Activated naive CD8-positive, alpha-beta T cell treated with anti-CD3 and anti-CD28 coated beads, Interleukin-2, amount 10 ng/mL, durations not matched to agents 7 days and 5 days (primary cell): ENCODE measurements around the gene PTPRS. TPM values are rescaled to one million over a fixed set of nuclear protein-coding genes. Genes with fewer than 3 reads are reported as not detected.

ENCODE experiments used
- ATAC-seq: fragments of 150-1000 bp; cut with Tn5 transposase; one replicate; pipeline ENCODE4 v1.10.0; 2021; ENCODE audit warnings: low read depth, moderate library complexity
- POLR2A ChIA-PET: fragments of 350-600 bp; sonication (Branson Sonifier 250); formaldehyde crosslinking; loops from one replicate; lab custom pipeline; 2021; ENCODE audit warnings: antibody characterized with exemption; lab: Charles Lee
- DNase-seq: peaks from one replicate; pipeline ENCODE4 v3.0.0; 2021
- H3K27ac Mint-ChIP-seq: one replicate; pipeline ENCODE4 v1.8.0; 2022; ENCODE audit warnings: mild to moderate bottlenecking, mixed read lengths
- H3K27me3 Mint-ChIP-seq: one replicate; pipeline ENCODE4 v1.8.0; 2022; ENCODE audit warnings: mild to moderate bottlenecking, moderate library complexity, mixed read lengths
- H3K36me3 Mint-ChIP-seq: one replicate; pipeline ENCODE4 v1.8.0; 2021; ENCODE audit warnings: mild to moderate bottlenecking, mixed read lengths
- H3K4me1 Mint-ChIP-seq: one replicate; pipeline ENCODE4 v1.8.0; 2021; ENCODE audit warnings: mixed read lengths
- H3K4me3 Mint-ChIP-seq: one replicate; pipeline ENCODE4 v1.8.0; 2022; ENCODE audit warnings: mild to moderate bottlenecking, moderate library complexity, mixed read lengths
- H3K9me3 Mint-ChIP-seq: one replicate; pipeline ENCODE4 v1.8.0; 2021; ENCODE audit warnings: mixed read lengths
- total RNA-seq, 2 experiments: library from RNA; stranded (reverse); gene quantifications; one replicate each; pipeline ENCODE4 v1.2.3, GENCODE V29; 2021

PTPRS gene
- total RNA-seq, 2 experiments from 2014 or later = 0.14 to 0.19 TPM

DNA sequence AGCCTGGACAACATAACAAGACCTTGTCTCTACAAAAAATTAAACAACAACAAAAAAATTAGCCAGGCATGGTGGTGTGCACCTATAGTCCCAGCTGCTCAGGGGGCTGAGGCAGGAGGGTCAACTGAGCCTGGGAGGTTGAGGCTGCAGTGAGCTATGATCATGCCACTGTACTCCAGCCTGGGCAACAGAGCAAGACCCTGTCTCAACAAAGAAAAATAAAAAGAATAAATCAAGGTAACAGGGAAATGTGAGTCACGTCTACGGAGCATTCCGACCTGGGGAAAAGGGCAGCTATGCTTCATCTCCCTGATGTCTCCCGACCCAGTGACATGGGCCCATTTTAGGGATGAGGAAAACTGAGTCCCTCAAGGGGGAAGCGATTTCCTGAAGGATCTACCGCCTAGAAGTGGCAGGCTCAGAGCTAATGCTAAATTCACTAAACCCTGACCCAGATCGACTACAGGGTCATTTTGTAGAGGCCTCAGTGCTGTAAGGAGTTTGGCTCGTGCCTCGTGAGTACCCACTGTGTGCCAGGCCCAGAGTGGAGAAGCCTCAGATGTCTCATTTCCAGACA lies 19.5 kb downstream of the PTPRS start:
- Mint-ChIP-seq H3K27ac (no peak overlapping the region), H3K4me1 (peaks cover 4% of the 10 kb centered on the region), H3K27me3 (peaks cover 19% of the 10 kb centered on the region), H3K36me3 (no peaks in the 10 kb centered on the region), H3K9me3 (peaks cover 2% of the 10 kb centered on the region), H3K4me3 (no peak overlapping the region)
- ATAC-seq = no peak
- POLR2A ChIA-PET = no interaction called here
- no peak for DNase-seq

DNA sequence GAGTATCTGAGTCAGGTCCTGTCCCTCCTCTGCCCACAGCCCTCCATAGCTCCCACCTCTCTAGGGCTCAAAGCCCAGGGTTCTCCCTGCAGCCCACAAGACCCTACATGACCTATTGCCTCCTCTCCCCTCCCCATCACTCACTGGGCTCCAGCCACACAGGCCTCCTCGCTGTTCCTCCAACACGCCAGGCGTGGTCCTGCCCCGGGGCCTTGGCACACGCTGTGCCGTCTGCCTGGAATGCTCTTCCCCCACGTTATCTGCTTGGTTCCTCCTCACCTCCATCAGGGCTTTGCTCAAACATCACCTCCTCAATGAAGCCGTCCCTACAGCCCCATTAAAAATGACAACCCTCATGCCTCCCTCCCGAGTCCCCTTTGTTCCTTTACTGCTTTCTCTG lies 21.1 kb downstream of the PTPRS start:
- H3K4me3 Mint-ChIP-seq = no peak overlapping the region
- no peaks in the 10 kb centered on the region for H3K36me3 Mint-ChIP-seq
- POLR2A ChIA-PET = no interaction called here
- H3K27ac Mint-ChIP-seq = no peak overlapping the region
- no peaks in the 10 kb centered on the region for H3K9me3 Mint-ChIP-seq
- peaks cover 22% of the 10 kb centered on the region for H3K27me3 Mint-ChIP-seq
- no peak for ATAC-seq
- no peak for DNase-seq
- peaks cover 4% of the 10 kb centered on the region for H3K4me1 Mint-ChIP-seq

DNA sequence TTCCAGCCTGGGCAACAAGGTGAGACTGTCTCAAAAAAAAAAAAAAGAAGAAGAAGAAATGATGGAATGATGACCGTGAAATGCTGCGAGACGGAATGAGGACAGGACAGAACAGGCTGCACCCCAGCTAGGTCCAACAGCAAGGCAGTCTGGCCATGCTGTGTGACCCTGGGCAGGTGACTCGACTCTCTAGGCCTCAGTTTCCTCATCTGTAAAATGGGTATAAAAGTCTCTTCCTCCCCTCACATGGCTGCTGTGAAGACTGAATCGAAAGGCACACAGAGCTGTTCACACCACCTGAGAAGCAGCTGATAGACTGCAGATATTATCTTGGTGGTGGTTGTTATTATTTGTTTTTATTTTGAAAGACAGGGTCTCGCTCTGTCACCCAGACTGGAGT lies 22.3 kb downstream of the PTPRS start:
- Mint-ChIP-seq H3K36me3 (no peaks in the 10 kb centered on the region), H3K4me1 (peaks cover 4% of the 10 kb centered on the region), H3K9me3 (no peaks in the 10 kb centered on the region), H3K27me3 (peaks cover 18% of the 10 kb centered on the region), H3K4me3 (no peak overlapping the region), H3K27ac (no peak overlapping the region)
- POLR2A ChIA-PET = no interaction called here
- ATAC-seq = no peak
- no peak for DNase-seq

DNA sequence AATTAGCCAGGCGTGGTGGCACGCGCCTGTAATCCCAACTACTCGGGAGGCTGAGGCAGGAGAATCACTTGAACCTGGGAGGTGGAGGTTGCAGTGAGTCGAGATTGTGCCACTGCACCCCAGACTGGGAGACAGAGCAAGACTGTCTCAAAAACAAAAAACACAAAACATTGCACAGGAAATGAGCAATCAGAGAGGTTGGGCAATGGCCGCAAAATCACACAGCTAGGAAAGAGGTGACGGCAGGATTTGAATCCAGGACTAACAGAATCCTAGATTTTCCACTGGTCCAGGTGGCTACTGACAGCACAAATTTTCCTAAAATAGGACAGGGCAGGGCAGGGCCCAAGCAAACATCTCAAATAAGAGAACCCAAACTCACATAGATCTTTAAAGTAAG lies 23.3 kb downstream of the PTPRS start:
- Mint-ChIP-seq H3K9me3 (no peaks in the 10 kb centered on the region), H3K36me3 (no peaks in the 10 kb centered on the region), H3K4me1 (peaks cover 4% of the 10 kb centered on the region), H3K27ac (no peak overlapping the region), H3K4me3 (no peak overlapping the region), H3K27me3 (peaks cover 12% of the 10 kb centered on the region)
- ATAC-seq = no peak
- no peak for DNase-seq
- POLR2A ChIA-PET = interaction anchor here (0.7 kb wide), 1 partner anchor 717 kb away, joined by 3 read pairs; no protein-coding TSS in a partner anchor

DNA sequence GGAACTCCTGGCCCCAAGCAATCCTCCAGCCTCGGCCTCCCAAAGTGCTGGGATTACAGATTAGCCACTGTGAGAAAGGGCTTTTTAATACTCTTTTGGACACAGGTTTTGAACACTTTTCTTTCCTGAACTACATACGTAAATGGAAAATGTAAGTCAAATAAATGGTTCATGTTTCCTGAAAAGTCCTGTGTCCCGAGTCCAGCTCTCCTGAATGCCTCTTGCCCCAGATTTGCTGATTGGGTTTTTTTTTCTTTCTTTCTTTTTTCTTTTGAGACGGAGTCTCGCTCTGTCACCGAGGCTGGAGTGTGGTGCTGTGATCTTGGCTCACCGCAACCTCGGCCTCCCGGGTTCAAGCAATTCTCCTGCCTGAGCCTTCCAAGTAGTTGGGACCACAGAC lies 24.5 kb downstream of the PTPRS start:
- no peaks in the 10 kb centered on the region for H3K36me3 Mint-ChIP-seq
- no peak overlapping the region for H3K27ac Mint-ChIP-seq
- POLR2A ChIA-PET = no interaction called here
- DNase-seq (no peak), ATAC-seq (no peak)
- H3K4me1 Mint-ChIP-seq = no peaks in the 10 kb centered on the region
- no peak overlapping the region for H3K4me3 Mint-ChIP-seq
- peaks cover 9% of the 10 kb centered on the region for H3K27me3 Mint-ChIP-seq
- no peaks in the 10 kb centered on the region for H3K9me3 Mint-ChIP-seq

DNA sequence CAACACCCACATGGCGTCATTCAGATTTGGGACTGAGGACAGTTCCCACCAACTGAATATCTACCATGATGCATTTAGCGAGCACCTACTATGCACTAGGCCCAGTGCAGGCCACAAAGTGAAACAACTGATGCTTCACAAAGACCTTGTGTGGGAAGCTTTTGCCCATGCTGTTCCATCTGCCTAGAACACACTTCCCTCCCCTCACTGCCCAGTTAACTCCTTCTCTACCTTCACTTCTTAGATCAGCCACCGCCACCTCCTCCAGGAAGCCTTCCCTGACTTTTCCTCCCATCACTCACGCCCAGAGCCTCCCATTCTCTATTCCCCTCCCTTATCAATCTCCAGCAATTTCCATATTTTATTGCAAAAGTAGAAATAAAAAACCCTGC lies 25.7 kb downstream of the PTPRS start:
- H3K27me3 Mint-ChIP-seq = peaks cover 5% of the 10 kb centered on the region
- H3K4me1 Mint-ChIP-seq = no peaks in the 10 kb centered on the region
- H3K9me3 Mint-ChIP-seq = no peaks in the 10 kb centered on the region
- ATAC-seq = no peak
- DNase-seq = no peak
- no peak overlapping the region for H3K27ac Mint-ChIP-seq
- POLR2A ChIA-PET = interaction anchor here (0.6 kb wide), 1 partner anchor 109 kb away, joined by 5 read pairs; no protein-coding TSS in a partner anchor
- no peaks in the 10 kb centered on the region for H3K36me3 Mint-ChIP-seq
- H3K4me3 Mint-ChIP-seq = no peak overlapping the region

DNA sequence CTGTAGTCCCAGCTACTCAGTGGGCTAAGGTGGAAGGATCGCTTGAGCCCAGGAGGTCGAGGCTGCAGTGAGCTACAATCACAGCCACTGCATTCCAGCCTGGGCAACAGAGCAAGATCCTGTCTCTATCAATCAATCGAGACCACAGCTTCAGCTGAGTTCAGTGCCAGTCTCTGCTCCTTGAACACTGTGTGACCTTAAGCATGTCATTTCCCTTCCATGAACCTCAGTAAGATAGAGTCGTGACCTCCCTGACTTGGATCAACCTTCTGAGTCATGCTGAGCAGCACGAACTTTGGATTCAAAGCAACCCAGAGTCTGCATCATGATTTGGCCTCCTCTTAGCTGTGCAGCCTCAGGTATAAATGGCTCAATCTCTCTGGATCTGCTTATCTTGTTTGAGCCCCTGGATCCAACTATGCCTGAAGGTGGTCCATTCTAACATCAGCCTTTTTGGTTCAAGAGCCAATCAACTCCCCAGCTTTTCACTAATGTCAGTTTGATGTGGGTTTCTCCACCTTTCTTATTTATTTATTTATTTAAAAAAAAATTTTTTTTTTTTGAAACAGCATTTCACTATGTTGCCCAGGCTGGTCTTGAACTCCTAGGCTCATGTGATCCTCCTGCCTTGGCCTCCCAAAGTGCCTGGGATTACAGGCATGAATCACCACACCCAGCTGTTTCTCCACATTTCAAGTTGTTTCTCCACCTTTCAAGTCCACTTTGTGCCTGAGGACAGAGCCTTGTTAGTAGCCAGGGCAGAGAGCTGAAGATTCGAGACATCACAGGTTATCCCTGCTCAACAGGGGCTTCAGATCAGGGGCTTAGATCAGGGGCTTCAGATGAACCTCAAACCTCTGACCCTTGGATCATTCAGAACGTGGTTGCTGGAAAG lies 26.4 kb downstream of the PTPRS start:
- DNase-seq = no peak
- ATAC-seq = no peak
- Mint-ChIP-seq H3K27ac (no peak overlapping the region), H3K36me3 (no peaks in the 10 kb centered on the region), H3K4me1 (no peaks in the 10 kb centered on the region), H3K27me3 (peaks cover 5% of the 10 kb centered on the region), H3K4me3 (no peak overlapping the region), H3K9me3 (no peaks in the 10 kb centered on the region)
- POLR2A ChIA-PET = interaction anchor here (0.6 kb wide), 1 partner anchor 109 kb away, joined by 5 read pairs; no protein-coding TSS in a partner anchor

DNA sequence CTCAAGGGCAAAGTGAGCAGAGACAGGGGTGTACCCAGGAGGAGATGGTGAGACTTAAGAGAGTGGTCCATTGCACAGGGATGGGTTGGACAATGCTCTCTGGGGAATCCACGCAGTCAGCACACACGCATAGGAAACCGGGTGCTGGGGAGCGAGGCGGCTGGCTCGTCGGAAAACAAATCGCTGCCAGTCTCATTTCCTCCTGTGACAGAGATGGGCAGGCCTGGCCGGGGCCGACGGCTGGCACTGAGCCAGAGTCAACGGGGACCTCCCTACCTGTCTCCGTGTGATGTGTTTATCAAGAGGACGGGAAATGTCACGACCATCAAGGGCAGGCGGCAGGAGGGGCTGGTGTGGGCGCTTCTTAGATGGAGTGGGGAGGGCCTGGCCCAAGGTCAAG lies 27.3 kb downstream of the PTPRS start:
- no peak for DNase-seq
- Mint-ChIP-seq H3K27me3 (peaks cover 5% of the 10 kb centered on the region), H3K36me3 (no peaks in the 10 kb centered on the region), H3K9me3 (no peaks in the 10 kb centered on the region), H3K4me1 (no peaks in the 10 kb centered on the region), H3K4me3 (no peak overlapping the region), H3K27ac (no peak overlapping the region)
- no peak for ATAC-seq
- POLR2A ChIA-PET = no interaction called here

DNA sequence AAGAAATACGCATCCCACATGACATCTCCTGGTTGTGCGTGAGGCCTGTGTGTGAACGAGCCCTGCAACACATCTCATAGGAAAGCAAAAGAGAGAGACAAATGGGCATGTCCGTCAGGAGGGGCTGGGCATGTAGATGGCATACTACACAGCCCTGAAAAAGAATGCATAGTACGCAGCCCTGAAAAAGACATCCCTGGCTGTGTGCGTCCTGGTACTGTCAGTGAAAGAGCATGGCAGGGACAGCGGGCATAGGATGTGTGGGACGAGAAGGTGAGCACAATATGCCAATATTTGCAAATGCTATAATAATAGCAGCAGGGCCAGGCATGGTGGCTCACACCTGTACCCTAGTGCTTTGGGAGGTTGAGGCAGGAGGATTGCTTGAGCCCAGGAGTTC lies 28.6 kb downstream of the PTPRS start:
- POLR2A ChIA-PET = no interaction called here
- DNase-seq (no peak), ATAC-seq (no peak)
- Mint-ChIP-seq H3K9me3 (no peaks in the 10 kb centered on the region), H3K4me1 (no peaks in the 10 kb centered on the region), H3K4me3 (no peak overlapping the region), H3K27ac (no peak overlapping the region), H3K36me3 (no peaks in the 10 kb centered on the region), H3K27me3 (peaks cover 5% of the 10 kb centered on the region)

DNA sequence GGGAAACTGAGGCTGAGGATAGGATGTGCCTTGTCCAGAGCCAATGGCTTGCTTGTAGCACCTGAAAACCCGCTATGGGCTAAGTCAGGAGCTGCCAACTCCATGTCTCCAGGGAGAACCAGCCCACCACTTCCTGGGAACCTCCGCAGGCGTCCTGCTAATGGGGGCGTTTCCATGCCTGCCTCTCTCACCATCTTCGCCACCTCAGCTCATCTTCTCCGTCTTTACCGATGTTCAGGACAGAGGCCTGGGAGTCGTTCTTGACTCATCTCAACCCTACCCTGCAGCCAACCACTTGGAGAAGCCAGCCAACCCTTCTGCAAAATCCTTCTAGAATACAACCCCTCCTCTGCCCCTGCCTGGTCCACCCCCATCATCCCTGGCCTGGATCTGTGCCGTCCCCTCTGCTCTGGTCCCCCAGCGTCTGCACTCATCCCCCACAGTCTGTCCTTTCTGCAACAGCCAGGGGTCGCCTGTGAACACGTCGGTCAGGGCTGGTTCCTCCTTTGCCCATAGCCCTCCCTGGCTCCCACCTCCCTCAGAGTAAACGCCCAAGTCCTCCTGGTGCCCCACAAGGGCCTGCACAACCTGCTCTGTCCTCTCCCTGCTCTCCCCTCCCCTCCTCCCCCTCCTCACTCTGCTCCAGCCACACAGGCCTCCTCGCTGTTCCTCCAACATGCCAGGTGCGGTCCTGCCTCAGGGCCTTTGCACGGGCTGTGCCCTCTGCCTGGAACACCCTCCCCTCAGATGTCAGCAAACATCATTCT lies 31.0 kb downstream of the PTPRS start:
- Mint-ChIP-seq H3K4me1 (no peaks in the 10 kb centered on the region), H3K36me3 (no peaks in the 10 kb centered on the region), H3K27ac (no peak overlapping the region), H3K27me3 (peaks cover 2% of the 10 kb centered on the region), H3K4me3 (no peak overlapping the region), H3K9me3 (no peaks in the 10 kb centered on the region)
- POLR2A ChIA-PET = no interaction called here
- ATAC-seq (no peak), DNase-seq (no peak)

DNA sequence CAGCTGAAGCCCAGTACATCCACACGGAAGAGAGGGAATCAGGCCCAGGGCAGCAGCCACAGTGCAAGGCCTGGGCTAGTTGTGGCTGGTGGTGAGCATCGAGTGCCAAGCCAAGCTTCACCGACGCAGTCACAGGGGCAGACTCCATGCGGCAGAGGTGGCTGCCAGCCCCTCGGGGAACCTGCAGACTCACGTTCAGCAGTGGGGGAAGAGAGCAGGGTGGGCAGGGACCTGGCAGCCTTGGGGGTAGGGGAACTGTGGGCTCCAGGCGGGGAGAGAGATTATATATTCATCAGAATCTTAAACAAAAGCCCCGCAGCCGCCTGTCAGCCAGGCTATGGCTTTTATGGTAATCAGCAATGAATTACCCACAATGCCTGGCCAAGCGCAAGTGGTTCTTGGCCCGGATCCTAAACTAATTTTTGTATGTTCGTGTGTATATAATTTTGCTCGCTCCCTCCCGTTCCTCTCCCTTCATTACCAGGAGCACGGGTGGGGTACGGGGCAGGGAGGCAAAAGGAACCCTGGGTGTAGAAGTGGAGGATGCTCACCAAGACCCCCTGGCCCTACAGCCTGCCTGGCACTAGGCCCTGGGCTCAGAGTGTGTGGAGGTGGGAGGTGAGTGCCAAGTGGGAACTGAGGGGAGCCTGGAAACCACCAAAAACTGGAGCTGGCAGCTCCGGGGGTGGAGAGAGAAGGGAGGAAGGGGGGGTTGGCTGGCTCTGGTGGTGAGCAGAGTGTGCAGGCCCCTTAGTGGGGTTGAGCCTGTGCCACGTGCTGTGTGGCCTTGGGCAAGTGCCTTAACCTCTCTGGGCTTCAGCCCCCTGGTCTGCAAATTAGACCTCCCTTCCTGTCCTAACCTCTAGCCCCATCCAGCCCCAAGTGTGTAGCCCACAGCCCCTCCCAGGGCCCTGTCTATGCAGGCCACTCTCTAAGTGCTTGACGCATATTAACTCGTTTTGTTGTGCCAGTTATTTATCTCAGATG lies 31.9 kb downstream of the PTPRS start:
- ATAC-seq = no peak
- no peak overlapping the region for H3K27ac Mint-ChIP-seq
- H3K27me3 Mint-ChIP-seq = peaks cover 2% of the 10 kb centered on the region
- no peak for DNase-seq
- no peaks in the 10 kb centered on the region for H3K36me3 Mint-ChIP-seq
- H3K4me1 Mint-ChIP-seq = no peaks in the 10 kb centered on the region
- H3K9me3 Mint-ChIP-seq = no peaks in the 10 kb centered on the region
- no peak overlapping the region for H3K4me3 Mint-ChIP-seq
- POLR2A ChIA-PET = no interaction called here

DNA sequence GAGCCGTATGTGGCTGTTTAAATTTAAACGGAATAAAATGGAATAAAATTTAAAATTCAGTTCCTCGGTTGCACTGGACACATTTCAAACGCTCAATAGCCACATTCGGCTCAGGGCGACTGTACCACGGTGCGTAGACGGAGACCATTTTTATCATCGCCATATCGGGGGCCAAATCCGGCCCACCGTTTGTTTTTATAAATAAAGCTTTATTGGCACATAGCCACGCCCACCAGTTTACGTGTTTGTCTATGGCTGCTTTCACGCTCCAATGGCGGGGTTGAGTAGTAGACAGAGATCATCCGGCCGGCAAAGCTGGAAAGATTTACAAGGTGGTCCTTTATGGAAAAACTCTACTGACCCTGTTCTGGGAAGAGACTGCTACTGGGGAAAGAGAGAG lies 33.0 kb downstream of the PTPRS start:
- DNase-seq (no peak), ATAC-seq (no peak)
- no peaks in the 10 kb centered on the region for H3K36me3 Mint-ChIP-seq
- no peaks in the 10 kb centered on the region for H3K27me3 Mint-ChIP-seq
- no peak overlapping the region for H3K27ac Mint-ChIP-seq
- POLR2A ChIA-PET = no interaction called here
- H3K9me3 Mint-ChIP-seq = no peaks in the 10 kb centered on the region
- no peaks in the 10 kb centered on the region for H3K4me1 Mint-ChIP-seq
- no peak overlapping the region for H3K4me3 Mint-ChIP-seq

DNA sequence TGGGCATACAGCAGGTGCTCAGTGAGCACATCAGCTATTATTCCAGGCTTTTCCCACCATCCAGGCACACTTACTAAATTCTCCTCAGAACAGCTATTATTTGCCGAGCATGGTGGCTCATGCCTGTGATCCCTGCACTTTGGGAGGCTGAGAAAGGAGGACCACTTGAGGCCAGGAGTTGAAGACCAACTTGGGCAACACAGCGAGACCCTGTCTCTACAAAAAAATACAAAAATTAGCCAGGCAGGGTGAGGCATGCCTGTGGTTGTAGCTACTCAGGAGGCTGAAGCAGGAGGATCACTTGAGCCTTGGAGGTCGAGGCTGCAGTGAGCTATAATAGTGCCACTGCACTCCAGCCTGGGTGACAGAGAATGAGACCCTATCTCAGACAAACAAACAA lies 35.4 kb downstream of the PTPRS start:
- H3K27ac Mint-ChIP-seq = no peak overlapping the region
- H3K9me3 Mint-ChIP-seq = no peaks in the 10 kb centered on the region
- no peaks in the 10 kb centered on the region for H3K27me3 Mint-ChIP-seq
- H3K36me3 Mint-ChIP-seq = no peaks in the 10 kb centered on the region
- DNase-seq (no peak), ATAC-seq (no peak)
- POLR2A ChIA-PET = no interaction called here
- no peaks in the 10 kb centered on the region for H3K4me1 Mint-ChIP-seq
- no peak overlapping the region for H3K4me3 Mint-ChIP-seq
